Activated CD8-positive, alpha-beta T cell treated with anti-CD3 and anti-CD28 coated beads for 36 hours (primary cell): Measurements from ENCODE around the gene USF2. TPM values are rescaled to one million over a fixed set of nuclear protein-coding genes. Genes with fewer than 3 reads are reported as not detected.

ENCODE experiments used
- ATAC-seq: fragments of 200-7000 bp; cut with Tn5 transposase; one replicate; pipeline ENCODE4 v1.10.0; 2021; ENCODE audit warnings: mild to moderate bottlenecking, moderate library complexity
- CTCF ChIA-PET: fragments of 350-600 bp; sonication (Branson Sonifier 250); formaldehyde crosslinking; loops from one replicate; lab custom pipeline; 2021; ENCODE audit warnings: antibody characterized with exemption; lab: Charles Lee
- POLR2A ChIA-PET: fragments of 350-600 bp; sonication (Branson Sonifier 250); formaldehyde crosslinking; loops from one replicate; lab custom pipeline; 2021; ENCODE audit warnings: antibody characterized with exemption; lab: Charles Lee
- DNase-seq: peaks from one replicate; pipeline ENCODE4 v3.0.0-alpha.2; 2020
- H3K27ac Mint-ChIP-seq: one replicate; pipeline ENCODE4 v1.8.0; 2021; ENCODE audit warnings: mild to moderate bottlenecking, mixed read lengths
- H3K27me3 Mint-ChIP-seq: one replicate; pipeline ENCODE4 v1.8.0; 2021; ENCODE audit warnings: mixed read lengths
- H3K36me3 Mint-ChIP-seq: one replicate; pipeline ENCODE4 v1.8.0; 2021; ENCODE audit warnings: low read depth, mixed read lengths
- H3K4me1 Mint-ChIP-seq: one replicate; pipeline ENCODE4 v1.8.0; 2021; ENCODE audit warnings: low read depth, mixed read lengths
- H3K4me3 Mint-ChIP-seq: one replicate; pipeline ENCODE4 v1.8.0; 2021; ENCODE audit warnings: mild to moderate bottlenecking, moderate library complexity, mixed read lengths
- H3K9me3 Mint-ChIP-seq: one replicate; pipeline ENCODE4 v1.8.0; 2021; ENCODE audit warnings: mixed read lengths
- CTCF ChIP-seq: fragments of 200-600 bp; IDR thresholded peaks from one replicate; pipeline ENCODE4 v1.8.0; 2022; ENCODE audit warnings: antibody characterized with exemption, mild to moderate bottlenecking
- intact Hi-C: fragments of 100-400 bp; cut with micrococcal nuclease; formaldehyde crosslinking; loops from one replicate; pipeline ENCODE4 v1.10.0; 2022
- total RNA-seq, 2 experiments: library from RNA; stranded (reverse); gene quantifications; one replicate each; pipeline ENCODE4 v1.2.3, GENCODE V29; 2021

Gene USF2
- total RNA-seq, 2 experiments from 2014 or later, result 111 to 115 TPM

DNA sequence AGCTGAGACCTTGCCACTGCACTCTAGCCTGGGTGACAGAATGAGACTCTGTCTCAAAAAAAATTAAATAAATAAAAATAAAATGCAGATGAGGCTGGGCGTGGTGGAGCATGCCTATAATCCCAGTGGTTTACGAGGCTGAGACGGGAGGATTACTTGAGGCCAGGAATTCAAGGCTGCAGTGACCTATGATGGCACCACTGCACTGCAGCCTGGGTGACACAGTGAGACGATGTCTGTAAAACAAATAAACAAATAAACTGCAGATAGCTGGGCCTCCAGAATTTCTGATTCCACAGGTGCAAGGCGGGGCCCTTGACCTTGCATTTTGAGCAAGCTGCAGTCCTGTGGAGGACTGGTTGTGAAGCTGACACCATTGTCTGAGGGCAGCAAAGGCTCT is 20.1 kb downstream of the USF2 start:
- DNase-seq, result no peak
- TF ChIP-seq CTCF, result no peak
- Mint-ChIP-seq H3K27me3 (peaks cover 2% of the 10 kb centered on the region), H3K9me3 (no peaks in the 10 kb centered on the region), H3K4me1 (no peaks in the 10 kb centered on the region), H3K27ac (no peak overlapping the region), H3K4me3 (no peak overlapping the region), H3K36me3 (no peaks in the 10 kb centered on the region)
- intact Hi-C loops, result no loop called here
- no peak for ATAC-seq
- CTCF ChIA-PET, result interaction anchor here (0.9 kb wide), 1 partner anchor 147 kb away, joined by 5 read pairs; no protein-coding TSS in a partner anchor
- POLR2A ChIA-PET, result no interaction called here

GRCh38 chr19:35290381-35291127 is 21.8 kb downstream of the USF2 start:
- Mint-ChIP-seq H3K4me3 (no peak overlapping the region), H3K36me3 (no peaks in the 10 kb centered on the region), H3K4me1 (peaks cover under 1% of the 10 kb centered on the region), H3K27me3 (no peaks in the 10 kb centered on the region), H3K27ac (no peak overlapping the region), H3K9me3 (no peaks in the 10 kb centered on the region)
- intact Hi-C loops, result no loop called here
- TF ChIP-seq CTCF, result no peak
- DNase-seq (no peak), ATAC-seq (no peak)
- CTCF ChIA-PET, result no interaction called here
- POLR2A ChIA-PET, result no interaction called here

DNA sequence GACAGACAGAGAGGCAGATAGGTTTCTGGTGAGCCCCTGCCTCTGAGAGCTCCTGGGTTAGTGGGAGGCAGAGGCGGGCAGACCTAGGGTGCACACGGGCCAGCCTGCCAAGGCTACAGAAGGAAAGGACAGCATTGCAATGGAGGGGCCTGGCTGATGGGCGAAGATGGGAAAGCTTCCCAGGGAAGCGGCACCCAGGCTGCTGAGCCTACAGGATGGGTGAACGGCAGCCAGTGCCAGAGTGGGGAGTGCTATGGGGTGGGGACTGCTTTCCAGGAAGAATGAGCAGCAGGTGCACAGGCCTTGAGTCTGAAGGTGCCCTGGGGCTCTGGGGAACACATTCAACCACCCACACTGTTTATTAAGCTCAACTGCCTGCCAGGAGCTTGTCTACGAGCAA is 22.5 kb downstream of the USF2 start:
- TF ChIP-seq CTCF, result no peak
- DNase-seq (no peak), ATAC-seq (no peak)
- POLR2A ChIA-PET, result no interaction called here
- Mint-ChIP-seq H3K27me3 (no peaks in the 10 kb centered on the region), H3K36me3 (no peaks in the 10 kb centered on the region), H3K4me1 (peaks cover 8% of the 10 kb centered on the region), H3K9me3 (no peaks in the 10 kb centered on the region), H3K4me3 (no peak overlapping the region), H3K27ac (no peak overlapping the region)
- CTCF ChIA-PET, result no interaction called here
- intact Hi-C loops, result no loop called here

DNA sequence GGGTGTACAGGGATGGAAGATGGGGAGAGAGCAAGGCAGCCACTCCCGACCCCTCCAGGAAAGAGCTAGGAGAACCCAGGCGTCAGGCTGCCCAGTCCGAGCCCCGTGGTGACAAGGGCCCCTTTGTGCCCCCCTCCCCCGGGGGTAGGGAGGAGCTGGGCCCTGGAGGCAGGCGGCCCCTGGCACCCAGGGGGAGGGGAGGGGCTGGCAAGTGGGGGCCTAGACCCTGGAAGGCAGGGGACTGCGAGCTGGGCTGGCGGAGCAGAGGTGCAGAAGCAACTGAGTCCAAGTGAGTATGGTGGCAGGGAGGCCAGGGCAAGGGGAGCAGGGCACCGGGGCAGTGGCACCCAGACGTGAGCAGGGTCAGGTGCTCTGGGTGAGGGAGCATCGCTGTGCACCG is 23.2 kb downstream of the USF2 start, which contains the start of gene MAG:
MAG (plus strand) TSS at position 246 of the 400 bp plus-strand sequence. CDS start 3,248 bp downstream, outside the sequence.
- Mint-ChIP-seq H3K4me3 (no peak within 1 kb of the TSS), H3K27me3 (no peaks in the 10 kb centered on the region), H3K9me3 (no peaks in the 10 kb centered on the region), H3K4me1 (peaks cover 9% of the 10 kb centered on the region), H3K27ac (no peak within 1 kb of the TSS), H3K36me3 (no peaks in the 10 kb centered on the region)
- intact Hi-C loops, result no loop called here
- ChIA-PET POLR2A (no interaction called here), CTCF (no interaction called here)
- ATAC-seq, result no peak
- TF ChIP-seq CTCF, result no peak
- DNase-seq, result no peak

- TF ChIP-seq CTCF, result no peak
- Mint-ChIP-seq H3K27me3 (no peaks in the 10 kb centered on the region), H3K27ac (no peak overlapping the region), H3K9me3 (no peaks in the 10 kb centered on the region), H3K4me1 (peaks cover 9% of the 10 kb centered on the region), H3K36me3 (no peaks in the 10 kb centered on the region), H3K4me3 (no peak overlapping the region)
- ChIA-PET POLR2A (no interaction called here), CTCF (no interaction called here)
- ATAC-seq (no peak), DNase-seq (no peak)
- intact Hi-C loops, result no loop called here
These were observed 23.9 kb downstream of the USF2 start for GRCh38 chr19:35292421-35293362.
